Tibial artery (tissue), 4 donors: ENCODE measurements around the gene GTF2B.
"Not testable (repeated sequence)": the region's sequence is repeated elsewhere in the genome, so short reads cannot be mapped to it uniquely, and the experiment has no call there.

ENCODE experiments used
- DNase-seq, 2 donors: peaks; one replicate each; pipeline ENCODE4 v3.0.0-alpha.2; 2019
- H3K27ac ChIP-seq, 2 donors: fragments of 200-600 bp; sonication (generic) in 1 of 2; 1 replicate in 1 of 2; 2 replicates in 1 of 2; pipeline ENCODE4 v1.5.1; 2018 to 2019; ENCODE audit warnings: mild to moderate bottlenecking in 1 of 2
- H3K27me3 ChIP-seq, 2 donors: fragments of 200-600 bp; sonication (generic) in 1 of 2; one replicate each; pipeline versions ENCODE4 v1.5.1 to v1.6.0; 2016 to 2019
- H3K36me3 ChIP-seq, 3 donors: fragments of 200-600 bp; sonication (generic) in 2 of 3; one replicate each; pipeline ENCODE4 v1.5.1; 2016 to 2019; ENCODE audit warnings: mild to moderate bottlenecking in 2 of 3
- H3K4me1 ChIP-seq, 4 donors: fragments of 200-600 bp; sonication (generic) in 2 of 4; 1 replicate in 3 of 4; 2 replicates in 1 of 4; pipeline ENCODE4 v1.5.1; 2016 to 2019
- H3K4me3 ChIP-seq, 2 donors: fragments of 200-600 bp; sonication (generic) in 1 of 2; 1 replicate in 1 of 2; 2 replicates in 1 of 2; pipeline ENCODE4 v1.5.1; 2018 to 2019; ENCODE audit warnings: mild to moderate bottlenecking in 2 of 2
- H3K9me3 ChIP-seq, 3 donors: fragments of 200-600 bp; sonication (generic) in 1 of 3; one replicate each; pipeline ENCODE4 v1.5.1; 2016 to 2019
- intact Hi-C: fragments of 100-400 bp; cut with DNase I; formaldehyde crosslinking; loops from one replicate; pipeline ENCODE4 v1.15.0; 2023; ENCODE audit warnings: low total_unique reads
- TF ChIP-seq, protein P1 (sequence below), 2 experiments: fragments of 200-600 bp in 1 of 2; fragments of 450-650 bp in 1 of 2; IDR thresholded peaks; one replicate each; pipeline ENCODE4 v1.5.1; 2017 to 2019; ENCODE audit warnings: antibody characterized with exemption in 2 of 2, mild to moderate bottlenecking in 1 of 2, moderate library complexity in 1 of 2

GTF2B gene

DNA sequence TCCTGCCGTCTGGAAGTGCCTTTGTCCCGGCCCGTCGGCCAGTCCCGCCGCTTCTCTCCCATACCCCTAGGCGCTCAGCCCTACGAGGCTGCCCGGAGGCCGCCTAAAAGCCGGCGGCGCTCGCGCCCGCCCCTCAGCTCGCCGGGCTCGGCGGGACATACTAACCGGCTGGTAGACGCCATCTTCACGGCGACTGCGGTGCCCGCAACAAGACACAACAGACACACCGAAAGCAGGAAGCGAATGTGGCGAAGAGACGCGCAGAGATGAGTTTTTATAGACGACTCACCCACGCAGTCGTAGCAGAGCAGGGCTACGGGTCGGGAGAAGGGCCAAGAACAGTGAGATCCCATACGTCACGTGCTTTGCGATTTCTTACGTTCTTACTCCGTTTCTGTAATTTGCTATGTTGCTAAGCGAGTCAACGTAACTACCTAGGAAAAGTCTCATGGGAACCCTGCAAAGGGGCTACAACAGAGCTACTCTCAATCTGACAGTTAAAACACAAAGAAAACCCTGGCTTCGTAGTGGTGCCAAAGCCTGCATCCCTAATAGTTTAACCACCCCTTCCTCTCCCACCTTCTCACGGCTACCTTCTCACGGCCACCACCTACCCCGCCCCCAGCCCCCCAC lies at the start of gene GTF2B:
Gene GTF2B, minus strand, starts transcription at position 250 of the 633 bp plus-strand sequence. Its CDS starts 68 bp downstream, at position 182.
- H3K4me1 ChIP-seq = peaks cover 0 to 33% (median 20%) of the 10 kb centered on the region in 4 donors
- H3K4me3 ChIP-seq = peak within 1 kb of the TSS; percentile 76 to 81
- peaks cover 5 to 9% (median 6%) of the 10 kb centered on the region in 3 donors for H3K36me3 ChIP-seq
- DNase-seq = peak; percentile 92 to 95
- intact Hi-C loops = no loop called here
- H3K27ac ChIP-seq = peak within 1 kb of the TSS; percentile 94 to 95
- TF ChIP-seq, protein P1, sequence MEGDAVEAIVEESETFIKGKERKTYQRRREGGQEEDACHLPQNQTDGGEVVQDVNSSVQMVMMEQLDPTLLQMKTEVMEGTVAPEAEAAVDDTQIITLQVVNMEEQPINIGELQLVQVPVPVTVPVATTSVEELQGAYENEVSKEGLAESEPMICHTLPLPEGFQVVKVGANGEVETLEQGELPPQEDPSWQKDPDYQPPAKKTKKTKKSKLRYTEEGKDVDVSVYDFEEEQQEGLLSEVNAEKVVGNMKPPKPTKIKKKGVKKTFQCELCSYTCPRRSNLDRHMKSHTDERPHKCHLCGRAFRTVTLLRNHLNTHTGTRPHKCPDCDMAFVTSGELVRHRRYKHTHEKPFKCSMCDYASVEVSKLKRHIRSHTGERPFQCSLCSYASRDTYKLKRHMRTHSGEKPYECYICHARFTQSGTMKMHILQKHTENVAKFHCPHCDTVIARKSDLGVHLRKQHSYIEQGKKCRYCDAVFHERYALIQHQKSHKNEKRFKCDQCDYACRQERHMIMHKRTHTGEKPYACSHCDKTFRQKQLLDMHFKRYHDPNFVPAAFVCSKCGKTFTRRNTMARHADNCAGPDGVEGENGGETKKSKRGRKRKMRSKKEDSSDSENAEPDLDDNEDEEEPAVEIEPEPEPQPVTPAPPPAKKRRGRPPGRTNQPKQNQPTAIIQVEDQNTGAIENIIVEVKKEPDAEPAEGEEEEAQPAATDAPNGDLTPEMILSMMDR (IDR thresholded peaks at IDR 0.05) = no peak
- H3K9me3 ChIP-seq = no peaks in the 10 kb centered on the region
- no peaks in the 10 kb centered on the region for H3K27me3 ChIP-seq

DNA sequence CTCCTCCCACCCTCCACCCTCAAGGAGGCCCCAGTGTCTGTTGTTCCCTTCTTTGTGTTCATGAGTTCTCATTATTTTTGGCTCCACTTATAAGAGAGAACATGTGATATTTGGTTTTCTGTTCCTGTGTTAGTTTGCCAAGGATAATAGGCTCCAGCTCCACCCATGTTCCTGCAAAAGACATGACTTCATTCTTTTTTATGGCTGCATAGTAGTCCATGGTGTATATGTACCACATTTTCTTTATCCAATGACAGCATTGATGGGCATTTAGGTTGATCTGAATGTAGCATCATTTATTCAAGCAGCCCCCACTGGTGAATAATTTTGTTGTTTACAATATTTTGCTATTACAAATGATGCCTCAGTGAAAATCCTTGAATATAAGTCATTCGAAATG lies 47.2 kb upstream of the GTF2B start:
- DNase-seq, H3K4me1 ChIP-seq, H3K27me3 ChIP-seq, H3K9me3 ChIP-seq, H3K27ac ChIP-seq, H3K4me3 ChIP-seq, intact Hi-C loops: not testable (repeated sequence)
- H3K36me3 ChIP-seq = peaks cover 54 to 79% (median 60%) of the 10 kb centered on the region in 3 donors

- H3K27me3 ChIP-seq = no peaks in the 10 kb centered on the region
- H3K4me3 ChIP-seq = no peak overlapping the region
- no peaks in the 10 kb centered on the region for H3K4me1 ChIP-seq
- peaks cover 42 to 79% (median 57%) of the 10 kb centered on the region in 3 donors for H3K36me3 ChIP-seq
- no peak for DNase-seq
- TF ChIP-seq, protein P1 (IDR thresholded peaks at IDR 0.05) = no peak
- intact Hi-C loops = no loop called here
- H3K27ac ChIP-seq = no peak overlapping the region
- no peaks in the 10 kb centered on the region for H3K9me3 ChIP-seq
Measured at GRCh38 chr1:88936760-88937342, 45.5 kb upstream of the GTF2B start.

DNA sequence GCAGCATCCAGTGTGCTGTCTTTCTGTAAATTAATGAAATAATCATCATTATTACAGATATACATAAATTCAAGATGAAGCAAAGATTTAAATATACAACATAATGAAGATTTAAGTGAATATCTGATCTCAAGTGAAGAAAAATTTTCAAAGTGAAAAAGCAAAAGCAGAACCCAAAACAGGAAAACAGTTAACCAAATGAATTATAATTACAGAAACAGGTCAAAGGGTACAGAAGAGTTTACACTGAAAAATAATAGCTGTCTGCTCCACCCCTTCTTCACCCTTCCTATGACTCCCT lies 44.8 kb upstream of the GTF2B start:
- no peaks in the 10 kb centered on the region for H3K9me3 ChIP-seq
- no peak for DNase-seq
- TF ChIP-seq, protein P1 (IDR thresholded peaks at IDR 0.05) = no peak
- peaks cover 36 to 76% (median 54%) of the 10 kb centered on the region in 3 donors for H3K36me3 ChIP-seq
- no peak overlapping the region for H3K4me3 ChIP-seq
- no peaks in the 10 kb centered on the region for H3K27me3 ChIP-seq
- H3K4me1 ChIP-seq = no peaks in the 10 kb centered on the region
- no peak overlapping the region for H3K27ac ChIP-seq
- intact Hi-C loops = no loop called here

DNA sequence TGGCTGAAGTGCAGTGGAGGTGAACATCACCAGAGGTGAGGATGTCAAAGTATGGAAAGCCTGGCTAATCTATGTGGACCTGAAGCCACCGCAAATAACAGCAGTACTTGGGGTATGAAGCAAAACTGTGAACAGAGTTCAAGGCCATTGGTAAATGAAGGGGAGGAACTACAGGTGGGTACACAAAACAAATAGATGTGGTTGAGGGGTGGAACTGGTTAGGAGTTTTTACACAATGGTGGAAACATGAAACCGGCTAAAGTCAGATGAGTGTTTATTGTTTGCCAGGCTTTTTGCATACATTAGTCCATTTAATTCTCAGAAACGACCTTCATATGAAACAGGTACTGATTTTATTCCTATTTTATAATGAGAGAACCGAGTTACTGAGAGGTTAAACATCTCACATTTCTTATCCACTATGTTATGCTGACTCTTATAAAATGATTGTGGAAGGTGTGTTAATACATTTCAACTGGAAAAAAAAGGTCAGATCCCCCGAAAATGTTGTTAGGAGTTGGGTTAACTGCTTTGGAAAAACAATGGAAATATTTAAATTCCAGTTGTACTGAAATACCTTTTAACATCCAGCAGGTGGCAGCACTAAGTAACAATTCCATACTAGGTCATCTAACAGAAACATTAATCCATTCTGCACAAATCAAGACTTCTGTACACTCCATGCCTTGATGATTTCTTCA lies 44.3 kb upstream of the GTF2B start:
- intact Hi-C loops = no loop called here
- no peak for DNase-seq
- no peaks in the 10 kb centered on the region for H3K9me3 ChIP-seq
- H3K27ac ChIP-seq = no peak overlapping the region
- H3K36me3 ChIP-seq = peaks cover 34 to 74% (median 49%) of the 10 kb centered on the region in 3 donors
- H3K27me3 ChIP-seq = no peaks in the 10 kb centered on the region
- TF ChIP-seq, protein P1 (IDR thresholded peaks at IDR 0.05) = peak; percentile 50 to 61
- H3K4me3 ChIP-seq = no peak overlapping the region
- H3K4me1 ChIP-seq = no peaks in the 10 kb centered on the region

GRCh38 chr1:88930176-88930575 lies 38.8 kb upstream of the GTF2B start:
- H3K27me3 ChIP-seq, H3K4me3 ChIP-seq, H3K27ac ChIP-seq, H3K9me3 ChIP-seq, DNase-seq, H3K4me1 ChIP-seq, intact Hi-C loops: not testable (repeated sequence)
- H3K36me3 ChIP-seq = peaks cover 30 to 85% (median 32%) of the 10 kb centered on the region in 3 donors
